ENCODE results near the gene SPDEF.

DNA sequence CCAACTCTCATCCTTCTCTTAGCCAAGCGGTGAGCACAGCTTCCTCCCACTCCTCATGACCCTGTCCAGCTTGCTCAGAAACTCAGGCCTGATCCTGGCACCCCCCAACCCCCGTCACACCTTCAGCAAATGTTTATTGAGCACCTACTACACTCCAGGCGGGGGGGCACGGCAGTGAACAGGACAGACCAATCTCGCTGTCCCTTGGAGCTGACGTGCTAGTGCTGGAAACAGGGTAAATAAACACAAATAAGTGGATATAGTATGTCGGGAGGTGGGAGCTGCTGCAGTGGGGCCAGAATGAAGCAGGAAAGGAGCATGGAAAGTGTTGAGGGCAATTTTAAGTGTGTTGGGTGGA, 7.4 kb upstream of the SPDEF start:
- TF ChIP-seq CTCF (IDR thresholded peaks at IDR 0.05) (no peak), ZFX (IDR thresholded peaks at IDR 0.05; ENCODE audit: borderline replicate concordance) (no peak)

Data from 22Rv1 (cell line).